HG03139 (cell line): ENCODE measurements around the gene ANKS1A.

Source experiments
- ATAC-seq: cut with Tn5 transposase; IDR thresholded peaks from one replicate; pipeline ENCODE4 v1.9.1; 2021; ENCODE audit not compliant: unreplicated experiment

The ANKS1A gene

DNA sequence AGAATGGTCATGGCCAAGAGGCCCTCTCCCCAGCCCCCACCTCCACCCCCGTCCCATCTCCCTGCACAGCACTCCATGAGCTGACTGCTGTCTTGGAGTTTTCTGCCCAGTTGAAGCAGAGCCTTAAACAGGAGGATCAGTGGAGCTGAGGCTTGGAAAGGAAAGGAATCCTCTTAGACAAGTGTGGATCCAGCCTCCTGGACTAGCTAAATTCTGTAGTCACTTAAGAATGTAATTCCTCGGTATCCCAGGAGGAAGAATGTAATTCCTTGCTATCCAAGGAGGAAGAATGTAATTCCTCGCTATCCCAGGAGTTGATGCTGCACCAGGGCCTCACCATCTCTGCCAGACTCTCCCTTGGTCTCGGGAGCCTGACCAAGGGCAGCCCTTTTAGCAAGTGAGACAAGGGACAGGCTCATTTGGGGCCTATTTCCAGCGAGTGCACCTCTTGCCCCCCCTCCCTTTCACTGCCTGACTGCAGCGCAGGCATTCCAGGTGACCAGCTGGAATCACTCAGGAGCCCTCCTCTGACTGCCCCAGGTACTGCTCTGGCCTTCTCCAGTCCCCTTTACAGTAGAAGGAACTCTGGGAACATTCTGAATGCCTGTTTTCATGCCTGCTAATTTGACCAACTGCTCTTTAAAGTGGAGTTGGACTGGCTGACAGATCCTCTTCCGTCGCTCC is 175.8 kb downstream of the ANKS1A start:
- no peak for ATAC-seq

GRCh38 chr6:35065441-35065800 is 176.4 kb downstream of the ANKS1A start:
- no peak for ATAC-seq

DNA sequence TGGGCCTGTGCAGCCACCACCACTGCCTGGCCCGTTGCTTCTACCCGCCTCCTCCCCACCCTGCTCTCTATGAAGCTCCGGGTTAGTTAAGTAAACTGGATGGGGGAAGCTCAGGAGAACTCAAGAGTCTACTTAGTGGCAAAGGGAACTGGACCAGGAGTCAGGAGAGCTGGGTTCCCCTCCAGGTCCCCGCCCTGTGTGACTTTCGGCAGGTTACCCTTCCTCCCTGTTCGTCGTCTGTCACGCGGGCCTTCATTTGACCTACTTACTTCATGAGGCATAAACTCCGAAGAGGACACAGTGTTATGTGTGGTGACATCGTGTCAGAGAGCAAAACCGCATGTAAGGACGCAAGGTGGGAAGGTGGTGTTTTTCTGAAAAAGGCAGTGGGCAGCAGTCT is 176.8 kb downstream of the ANKS1A start:
- no peak for ATAC-seq

DNA sequence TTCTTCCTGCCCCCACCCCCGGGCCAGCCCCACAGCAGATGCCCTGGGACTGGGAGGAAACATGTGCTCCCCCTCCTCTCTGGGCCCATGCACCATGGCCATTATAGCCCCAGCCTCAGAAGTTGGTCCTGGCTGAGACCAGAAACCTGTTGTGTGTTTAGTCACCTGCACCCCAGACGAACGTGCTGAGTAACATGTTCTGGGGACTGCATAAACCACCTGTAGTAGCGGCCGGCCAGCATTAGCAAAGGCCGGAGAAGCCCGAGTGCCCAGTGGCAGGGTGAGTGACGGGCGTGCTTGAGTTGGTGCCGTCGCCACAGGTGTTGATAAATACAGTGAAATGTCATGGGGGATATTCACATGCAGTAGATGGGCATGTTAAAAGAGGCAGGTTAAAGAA is 178.2 kb downstream of the ANKS1A start:
- ATAC-seq, result no peak

DNA sequence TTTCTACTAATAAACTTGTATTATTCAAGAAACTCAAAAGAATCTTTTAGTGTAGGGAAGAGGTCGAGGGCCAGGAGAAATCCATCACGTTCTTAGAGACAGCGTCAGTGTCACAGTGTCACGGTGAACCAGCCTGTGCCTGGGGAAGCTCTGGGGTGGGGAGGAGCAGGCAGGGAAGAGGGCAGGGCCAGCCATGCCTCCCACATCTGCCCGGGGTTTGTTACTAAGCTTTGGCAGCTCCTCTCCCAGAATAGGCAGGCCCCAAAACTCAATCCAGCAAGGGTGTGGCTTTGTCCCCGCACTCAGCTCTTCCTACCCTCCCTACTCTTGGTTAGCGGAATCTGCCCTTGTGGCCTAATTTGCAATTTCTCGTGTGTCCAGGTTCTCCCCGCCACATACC is 179.2 kb downstream of the ANKS1A start:
- ATAC-seq, result no peak

GRCh38 chr6:35068644-35069043 is 179.6 kb downstream of the ANKS1A start:
- ATAC-seq, result no peak

DNA sequence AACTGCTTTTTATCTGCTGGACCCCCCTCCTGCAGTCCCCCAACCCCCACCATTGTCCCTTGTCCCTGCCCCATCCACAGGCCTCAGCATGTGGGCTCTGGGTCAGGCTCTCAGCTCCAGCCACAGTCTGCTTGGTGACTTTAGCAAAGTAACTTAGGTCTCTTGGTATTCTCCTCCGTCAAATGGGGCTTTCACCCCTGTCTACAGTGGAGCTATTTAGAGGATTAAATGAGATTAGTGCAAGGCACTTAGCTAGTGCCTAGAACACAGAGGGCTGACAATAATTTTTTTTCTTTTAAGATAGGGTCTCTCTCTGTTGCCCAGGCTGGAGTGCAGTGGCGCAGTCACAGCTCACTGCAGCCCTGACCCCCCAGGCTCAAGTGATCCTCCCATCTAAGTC is 180.2 kb downstream of the ANKS1A start:
- ATAC-seq, result no peak

DNA sequence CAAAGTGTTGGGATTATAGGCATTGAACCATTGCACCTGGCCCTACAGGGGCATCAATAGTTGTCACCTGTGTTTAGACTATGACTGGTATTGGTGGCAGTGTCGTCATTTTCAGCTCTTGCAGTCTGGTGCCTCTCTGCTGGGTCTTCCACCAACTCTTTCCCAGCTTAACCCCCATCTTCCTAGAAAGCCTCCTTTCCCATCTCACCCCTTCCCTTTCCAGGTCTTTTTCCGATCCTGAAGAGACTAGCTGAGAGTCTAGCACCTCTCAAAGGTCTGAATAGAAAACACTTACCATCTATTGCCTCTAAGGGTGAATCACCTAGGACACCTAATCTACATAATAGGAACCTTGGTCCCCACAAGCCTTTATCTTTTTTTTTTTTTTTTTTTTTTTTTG is 181.1 kb downstream of the ANKS1A start:
- ATAC-seq, result no peak

GRCh38 chr6:35071347-35071994 is 182.4 kb downstream of the ANKS1A start:
- no peak for ATAC-seq

DNA sequence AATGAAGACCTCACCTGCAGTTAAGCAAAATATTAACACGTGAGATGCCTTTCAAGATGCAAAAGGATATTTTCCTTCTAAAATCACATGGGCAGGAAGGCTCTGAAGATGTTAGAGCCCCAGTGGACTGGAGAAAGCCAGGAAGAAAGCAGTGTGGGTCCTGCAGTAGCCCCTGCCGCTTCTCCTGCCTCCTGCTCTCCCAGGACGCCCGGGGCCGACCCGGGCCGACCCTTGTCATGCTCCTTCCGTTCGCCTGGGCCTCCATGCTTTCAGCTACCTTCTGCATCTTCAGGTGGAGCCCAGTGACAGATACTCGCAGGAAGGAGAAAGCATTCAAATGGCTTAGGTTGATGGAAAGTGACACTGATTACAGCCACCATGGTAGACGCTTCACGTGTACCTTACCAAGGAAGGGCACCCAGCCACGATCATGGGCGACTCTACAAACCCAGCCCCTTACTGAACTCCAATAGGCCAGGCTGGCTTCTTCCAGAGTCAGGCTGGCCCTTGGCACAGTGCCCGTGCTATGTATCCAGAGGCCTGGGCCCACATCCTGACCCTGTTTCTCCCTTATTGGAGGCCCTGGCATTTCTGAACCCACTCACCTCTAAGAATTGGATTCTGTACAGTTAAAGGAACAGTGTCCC is 183.1 kb downstream of the ANKS1A start:
- no peak for ATAC-seq

DNA sequence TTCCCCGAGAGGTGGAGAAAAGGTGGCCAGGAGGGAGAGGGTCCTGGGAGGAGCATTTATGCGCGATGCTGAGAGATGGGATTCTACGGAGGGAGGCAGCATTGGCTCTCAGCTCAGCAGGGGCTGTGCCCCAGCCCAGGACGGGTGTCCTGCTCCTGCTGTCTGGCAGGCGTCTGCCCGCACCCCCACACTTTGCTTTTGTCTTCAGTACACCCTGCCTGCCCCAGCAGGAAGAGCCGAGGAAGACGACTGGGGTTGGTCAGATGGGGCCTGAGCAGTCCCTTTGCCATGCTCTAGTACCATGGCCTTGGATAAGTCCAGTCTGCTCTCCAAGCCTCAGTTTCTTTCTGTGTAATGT is 183.6 kb downstream of the ANKS1A start:
- ATAC-seq, result no peak

DNA sequence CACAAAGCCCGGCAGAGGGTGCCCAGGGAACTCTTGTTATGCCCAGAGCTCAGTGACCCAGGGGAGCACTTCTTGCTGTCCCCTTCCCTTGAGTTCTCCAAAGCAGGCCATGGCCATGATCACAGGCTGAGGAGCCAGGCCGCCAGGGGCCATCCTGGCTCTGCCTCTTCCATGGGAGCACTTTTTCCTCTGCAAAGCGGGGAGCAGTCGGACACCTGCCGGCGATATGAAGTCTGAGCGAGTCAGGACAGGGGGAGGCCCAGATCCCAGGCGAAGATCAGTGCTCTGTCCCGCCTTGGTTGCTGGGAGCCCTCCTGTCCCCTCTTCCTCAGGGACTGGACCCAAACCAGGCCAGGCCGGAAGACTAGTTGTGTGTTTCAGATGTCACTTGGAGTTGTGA is 184.2 kb downstream of the ANKS1A start:
- ATAC-seq, result no peak

DNA sequence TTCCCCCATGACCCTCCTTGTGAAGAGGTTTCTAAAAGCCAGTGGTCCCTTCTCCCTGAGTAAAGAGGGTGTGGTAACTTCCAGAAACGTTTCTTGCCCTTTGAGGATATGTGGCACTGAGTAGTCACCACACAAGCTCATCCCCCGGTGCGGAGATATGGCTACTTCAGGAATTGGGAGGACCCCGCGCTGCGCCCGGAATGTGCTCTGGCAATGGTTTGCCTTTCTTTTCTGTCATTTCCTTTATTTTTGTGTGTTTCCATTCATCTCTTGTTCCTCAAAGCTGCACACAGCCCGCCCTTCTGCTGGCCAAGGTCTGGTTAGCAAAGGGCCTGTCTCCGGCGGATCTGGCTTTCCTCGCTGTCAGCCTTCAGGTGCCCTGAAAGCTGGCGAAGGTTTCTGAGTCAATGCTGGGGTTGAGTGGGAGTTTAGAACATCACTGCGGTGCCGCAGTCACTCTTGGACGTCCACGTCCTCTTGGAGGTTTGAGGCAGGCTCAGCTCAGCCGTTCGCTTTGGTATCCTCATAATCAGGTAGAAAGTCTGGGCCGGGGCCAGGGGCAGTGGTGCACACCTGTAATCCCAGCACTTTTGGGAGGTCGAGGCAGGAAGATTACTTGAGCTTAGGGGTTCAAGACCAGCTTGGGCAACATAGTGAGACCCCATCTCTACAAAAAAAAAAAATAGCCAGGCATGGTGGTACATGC is 184.9 kb downstream of the ANKS1A start:
- no peak for ATAC-seq

DNA sequence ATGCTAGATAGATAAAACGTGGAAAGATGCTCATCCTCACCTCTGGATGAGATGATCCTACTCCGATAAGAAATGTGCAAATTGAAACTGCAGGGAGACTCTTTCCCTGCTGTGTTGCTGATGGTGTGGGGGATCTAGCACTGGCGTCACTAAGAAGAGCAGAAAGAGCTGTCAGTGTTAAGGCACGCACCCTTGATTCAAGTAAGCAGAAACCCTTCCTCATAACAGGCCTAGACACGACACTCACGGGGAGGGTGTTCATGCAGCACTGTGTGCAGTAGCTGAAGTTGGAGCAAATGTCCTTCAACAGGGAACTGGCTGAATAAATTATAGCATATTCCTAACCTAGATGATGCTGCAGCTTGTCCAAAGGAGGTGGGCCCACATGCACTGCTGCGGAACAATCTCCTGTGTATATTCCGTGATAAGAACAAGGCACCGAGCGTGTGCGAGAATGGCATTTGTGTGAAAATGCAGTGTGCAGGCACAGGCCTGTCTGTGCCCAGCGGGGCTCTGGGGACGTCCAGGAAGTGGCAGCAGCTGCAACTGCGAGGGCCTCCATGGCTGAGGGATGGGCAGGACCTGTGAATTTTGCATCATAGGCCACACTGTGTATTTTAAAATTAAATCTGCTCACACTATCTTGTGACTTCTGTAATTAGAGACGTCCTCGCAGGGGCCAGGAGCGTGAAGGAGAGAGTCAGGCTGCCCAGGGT is 188.1 kb downstream of the ANKS1A start:
- ATAC-seq, result no peak

DNA sequence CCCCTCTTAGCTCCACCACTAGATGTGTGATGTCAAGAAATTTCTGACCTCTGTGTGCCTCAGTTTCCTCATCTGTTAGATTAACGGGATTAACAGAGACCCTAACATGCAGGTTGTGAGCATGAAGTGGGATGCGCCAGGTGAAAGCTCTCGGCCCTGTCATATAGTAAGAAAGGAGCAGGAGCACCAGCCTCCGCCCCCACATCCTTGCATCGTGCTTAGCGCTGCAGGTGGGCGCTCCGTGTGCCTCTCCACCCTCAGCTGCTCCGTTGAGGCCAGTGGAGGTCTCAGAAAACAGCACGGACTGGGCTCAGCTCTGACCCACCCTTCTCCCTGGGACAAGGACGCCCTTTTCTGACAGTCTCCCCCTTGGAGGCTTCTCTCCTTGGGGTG is 188.7 kb downstream of the ANKS1A start:
- no peak for ATAC-seq

GRCh38 chr6:35078226-35078850 is 189.3 kb downstream of the ANKS1A start:
- no peak for ATAC-seq

DNA sequence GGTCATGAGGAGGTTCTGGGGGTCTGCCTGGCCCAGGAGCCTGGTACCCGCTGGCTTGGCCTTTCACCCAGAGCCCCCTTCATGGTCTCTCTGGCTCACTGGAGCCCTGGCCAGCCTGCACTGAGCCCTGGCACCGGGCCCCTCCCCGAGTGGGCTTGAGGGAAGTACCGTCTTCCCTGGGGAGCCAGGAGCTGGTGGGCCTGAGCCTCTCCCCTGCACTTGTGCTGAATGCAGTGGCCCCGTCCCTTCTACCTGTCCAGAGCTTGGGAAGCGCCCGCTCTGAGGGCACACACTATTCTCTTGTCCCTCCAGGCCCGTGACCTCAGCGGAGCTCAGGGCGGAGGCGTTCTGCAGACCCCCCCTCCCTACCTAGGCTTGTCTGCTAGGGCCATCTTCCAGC is 189.8 kb downstream of the ANKS1A start:
- ATAC-seq, result no peak

DNA sequence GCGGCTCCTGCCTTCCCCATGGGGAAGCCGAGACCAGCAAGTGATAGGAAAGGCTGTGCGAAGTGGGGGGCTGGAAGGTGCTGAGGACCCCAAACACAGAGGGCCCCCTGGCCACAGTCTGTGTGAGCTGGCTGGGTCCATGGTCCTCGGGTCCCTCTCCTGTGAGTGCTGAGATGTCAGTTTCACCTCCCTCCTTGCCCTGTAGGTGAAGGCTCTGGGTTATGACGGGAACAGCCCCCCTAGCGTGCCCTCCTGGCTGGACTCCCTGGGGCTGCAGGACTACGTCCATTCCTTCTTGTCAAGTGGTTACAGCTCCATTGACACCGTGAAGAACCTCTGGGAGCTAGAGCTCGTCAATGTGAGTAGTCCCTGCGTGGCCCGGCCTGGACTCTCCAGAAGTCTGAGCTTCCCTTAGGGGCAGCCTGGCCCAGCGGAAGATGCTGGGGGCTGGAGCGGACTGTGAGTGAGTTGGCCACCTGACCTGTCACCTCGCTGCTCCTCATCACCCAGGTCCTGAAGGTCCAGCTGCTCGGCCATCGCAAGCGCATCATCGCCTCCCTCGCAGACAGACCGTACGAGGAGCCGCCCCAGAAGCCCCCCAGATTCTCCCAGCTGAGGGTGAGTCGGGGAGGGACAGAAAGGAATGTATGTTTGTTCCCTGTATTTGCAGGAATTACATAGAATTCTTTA is 190.4 kb downstream of the ANKS1A start:
- no peak for ATAC-seq

GRCh38 chr6:35080016-35080680 is 191.1 kb downstream of the ANKS1A start:
- no peak for ATAC-seq
